Measurements from ENCODE around the gene CEP126. TPM values are rescaled to one million over a fixed set of nuclear protein-coding genes. Genes with fewer than 3 reads are reported as not detected.

Gene CEP126
- total RNA-seq, 6 experiments from 2014 or later, result 1.8 to 2.4 (median 2.1) TPM

DNA sequence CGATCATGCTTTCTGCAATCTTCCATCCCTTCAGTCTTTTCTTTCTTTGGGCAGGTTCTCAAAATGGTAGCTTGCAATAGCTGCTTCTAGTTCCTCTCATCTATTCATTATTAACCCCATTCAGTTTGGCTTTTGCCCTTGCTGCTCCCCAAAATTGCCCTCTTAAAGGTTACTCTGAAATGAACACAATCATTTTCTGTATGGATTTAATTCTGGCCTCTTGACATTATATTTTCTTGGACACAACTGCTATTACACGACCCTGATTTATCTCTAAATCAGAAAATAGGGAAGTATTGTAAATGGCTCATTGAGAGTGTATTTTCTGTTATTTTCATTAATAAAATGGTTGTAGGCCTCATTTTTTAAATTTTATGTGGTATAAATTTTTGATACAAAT, 1.6 kb downstream of the CEP126 start, which contains the start of gene ANGPTL5:
Gene ANGPTL5 (minus strand): TSS at position 101 of the 400 bp plus-strand sequence. CDS start 8,613 bp downstream, outside the sequence.
- peak within 1 kb of the TSS; percentile 92 for H3K4me3 Mint-ChIP-seq
- no peaks in the 10 kb centered on the region for H3K9me3 Mint-ChIP-seq
- peak within 1 kb of the TSS; percentile 90 for H3K27ac Mint-ChIP-seq
- H3K36me3 Mint-ChIP-seq (ENCODE audit: low read depth), result no peaks in the 10 kb centered on the region
- peaks cover 33% of the 10 kb centered on the region for H3K4me1 Mint-ChIP-seq (ENCODE audit: low read depth)
- no peak for DNase-seq
- no peaks in the 10 kb centered on the region for H3K27me3 Mint-ChIP-seq (ENCODE audit: insufficient read depth)
- TF ChIP-seq, protein P1, sequence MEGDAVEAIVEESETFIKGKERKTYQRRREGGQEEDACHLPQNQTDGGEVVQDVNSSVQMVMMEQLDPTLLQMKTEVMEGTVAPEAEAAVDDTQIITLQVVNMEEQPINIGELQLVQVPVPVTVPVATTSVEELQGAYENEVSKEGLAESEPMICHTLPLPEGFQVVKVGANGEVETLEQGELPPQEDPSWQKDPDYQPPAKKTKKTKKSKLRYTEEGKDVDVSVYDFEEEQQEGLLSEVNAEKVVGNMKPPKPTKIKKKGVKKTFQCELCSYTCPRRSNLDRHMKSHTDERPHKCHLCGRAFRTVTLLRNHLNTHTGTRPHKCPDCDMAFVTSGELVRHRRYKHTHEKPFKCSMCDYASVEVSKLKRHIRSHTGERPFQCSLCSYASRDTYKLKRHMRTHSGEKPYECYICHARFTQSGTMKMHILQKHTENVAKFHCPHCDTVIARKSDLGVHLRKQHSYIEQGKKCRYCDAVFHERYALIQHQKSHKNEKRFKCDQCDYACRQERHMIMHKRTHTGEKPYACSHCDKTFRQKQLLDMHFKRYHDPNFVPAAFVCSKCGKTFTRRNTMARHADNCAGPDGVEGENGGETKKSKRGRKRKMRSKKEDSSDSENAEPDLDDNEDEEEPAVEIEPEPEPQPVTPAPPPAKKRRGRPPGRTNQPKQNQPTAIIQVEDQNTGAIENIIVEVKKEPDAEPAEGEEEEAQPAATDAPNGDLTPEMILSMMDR (IDR thresholded peaks at IDR 0.05), result no peak

- H3K4me1 Mint-ChIP-seq (ENCODE audit: low read depth), result peaks cover 33% of the 10 kb centered on the region
- TF ChIP-seq, protein P1 (IDR thresholded peaks at IDR 0.05), result no peak
- no peaks in the 10 kb centered on the region for H3K27me3 Mint-ChIP-seq (ENCODE audit: insufficient read depth)
- no peaks in the 10 kb centered on the region for H3K36me3 Mint-ChIP-seq (ENCODE audit: low read depth)
- no peaks in the 10 kb centered on the region for H3K9me3 Mint-ChIP-seq
- no peak for DNase-seq
- no peak overlapping the region for H3K27ac Mint-ChIP-seq
- no peak overlapping the region for H3K4me3 Mint-ChIP-seq
Measured at GRCh38 chr11:101917226-101917625, 2.4 kb downstream of the CEP126 start.

- no peaks in the 10 kb centered on the region for H3K36me3 Mint-ChIP-seq (ENCODE audit: low read depth)
- DNase-seq, result no peak
- TF ChIP-seq, protein P1 (IDR thresholded peaks at IDR 0.05), result no peak
- no peaks in the 10 kb centered on the region for H3K9me3 Mint-ChIP-seq
- no peaks in the 10 kb centered on the region for H3K27me3 Mint-ChIP-seq (ENCODE audit: insufficient read depth)
- H3K4me3 Mint-ChIP-seq, result no peak overlapping the region
- peaks cover 12% of the 10 kb centered on the region for H3K4me1 Mint-ChIP-seq (ENCODE audit: low read depth)
- H3K27ac Mint-ChIP-seq, result no peak overlapping the region
Measured at GRCh38 chr11:101920992-101921391, 6.2 kb downstream of the CEP126 start.

DNA sequence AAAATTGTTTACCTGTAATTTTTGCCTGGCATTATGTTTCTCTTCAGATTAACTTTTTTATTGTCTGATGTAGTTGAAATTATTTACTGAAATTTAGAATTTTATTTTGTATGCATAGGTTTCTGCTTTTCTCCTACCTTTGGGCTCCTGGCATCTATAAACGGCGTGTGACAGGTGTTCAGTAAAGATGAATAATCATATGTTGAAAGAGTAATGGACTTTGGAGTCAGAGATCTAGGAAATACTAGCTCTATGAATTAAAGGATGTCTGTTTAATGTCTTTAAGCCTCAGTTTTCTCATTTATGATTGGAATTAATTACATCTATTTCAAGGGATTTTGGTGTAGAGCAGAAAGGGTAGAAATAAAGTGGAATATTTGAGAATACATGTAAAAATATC, 8.7 kb downstream of the CEP126 start:
- H3K36me3 Mint-ChIP-seq (ENCODE audit: low read depth), result no peaks in the 10 kb centered on the region
- H3K9me3 Mint-ChIP-seq, result no peaks in the 10 kb centered on the region
- peaks cover 5% of the 10 kb centered on the region; the same call in 1 of the 2 replicates for H3K4me1 Mint-ChIP-seq (ENCODE audit: low read depth)
- H3K27ac Mint-ChIP-seq, result no peak overlapping the region
- DNase-seq, result no peak
- TF ChIP-seq, protein P1 (IDR thresholded peaks at IDR 0.05), result no peak
- no peaks in the 10 kb centered on the region for H3K27me3 Mint-ChIP-seq (ENCODE audit: insufficient read depth)
- H3K4me3 Mint-ChIP-seq, result no peak overlapping the region

DNA sequence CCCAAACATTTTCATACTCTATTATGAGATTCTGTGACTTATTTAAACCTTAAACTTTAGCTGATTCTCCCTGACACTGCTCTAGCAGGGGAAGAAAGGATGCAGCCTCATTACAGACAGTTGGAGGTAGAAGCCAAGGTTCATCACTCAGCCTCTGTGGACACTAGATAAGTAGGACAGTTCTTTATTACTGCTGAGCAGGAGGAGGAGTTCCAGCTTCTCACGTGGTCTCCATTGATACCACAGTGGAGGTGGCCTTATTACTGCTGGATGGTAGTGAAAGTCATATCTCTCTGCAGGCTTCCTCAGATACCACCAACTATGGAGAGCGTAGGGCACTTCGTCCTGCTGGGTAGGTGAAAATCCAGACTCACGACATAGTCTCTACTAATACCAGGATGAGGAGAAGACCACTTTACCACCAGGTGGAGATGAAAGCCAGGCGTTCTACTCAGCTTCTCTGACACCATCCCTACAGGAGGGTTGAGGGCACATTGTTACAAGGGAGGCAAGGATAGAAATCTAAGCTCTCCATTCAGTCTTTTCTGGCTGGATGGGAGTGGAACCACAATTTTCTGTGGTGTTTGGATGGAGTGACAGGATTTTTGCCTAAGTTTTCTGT, 14.6 kb downstream of the CEP126 start:
- Mint-ChIP-seq H3K36me3 (ENCODE audit: low read depth) (no peaks in the 10 kb centered on the region), H3K27ac (no peak overlapping the region), H3K4me3 (no peak overlapping the region), H3K9me3 (no peaks in the 10 kb centered on the region), H3K4me1 (ENCODE audit: low read depth) (peaks cover 5% of the 10 kb centered on the region; the same call in 1 of the 2 replicates), H3K27me3 (ENCODE audit: insufficient read depth) (no peaks in the 10 kb centered on the region)
- TF ChIP-seq, protein P1 (IDR thresholded peaks at IDR 0.05), result no peak
- no peak for DNase-seq
